ENCODE results near the gene B3GALT4. TPM values are rescaled to one million over a fixed set of nuclear protein-coding genes. Genes with fewer than 3 reads are reported as not detected.

B3GALT4 gene
- total and polyA plus RNA-seq, 2 of the 13 experiments (the other 11 are each of a cell fraction or from before 2014, with no cell fraction given) = 0.04 to 0.27 TPM

DNA sequence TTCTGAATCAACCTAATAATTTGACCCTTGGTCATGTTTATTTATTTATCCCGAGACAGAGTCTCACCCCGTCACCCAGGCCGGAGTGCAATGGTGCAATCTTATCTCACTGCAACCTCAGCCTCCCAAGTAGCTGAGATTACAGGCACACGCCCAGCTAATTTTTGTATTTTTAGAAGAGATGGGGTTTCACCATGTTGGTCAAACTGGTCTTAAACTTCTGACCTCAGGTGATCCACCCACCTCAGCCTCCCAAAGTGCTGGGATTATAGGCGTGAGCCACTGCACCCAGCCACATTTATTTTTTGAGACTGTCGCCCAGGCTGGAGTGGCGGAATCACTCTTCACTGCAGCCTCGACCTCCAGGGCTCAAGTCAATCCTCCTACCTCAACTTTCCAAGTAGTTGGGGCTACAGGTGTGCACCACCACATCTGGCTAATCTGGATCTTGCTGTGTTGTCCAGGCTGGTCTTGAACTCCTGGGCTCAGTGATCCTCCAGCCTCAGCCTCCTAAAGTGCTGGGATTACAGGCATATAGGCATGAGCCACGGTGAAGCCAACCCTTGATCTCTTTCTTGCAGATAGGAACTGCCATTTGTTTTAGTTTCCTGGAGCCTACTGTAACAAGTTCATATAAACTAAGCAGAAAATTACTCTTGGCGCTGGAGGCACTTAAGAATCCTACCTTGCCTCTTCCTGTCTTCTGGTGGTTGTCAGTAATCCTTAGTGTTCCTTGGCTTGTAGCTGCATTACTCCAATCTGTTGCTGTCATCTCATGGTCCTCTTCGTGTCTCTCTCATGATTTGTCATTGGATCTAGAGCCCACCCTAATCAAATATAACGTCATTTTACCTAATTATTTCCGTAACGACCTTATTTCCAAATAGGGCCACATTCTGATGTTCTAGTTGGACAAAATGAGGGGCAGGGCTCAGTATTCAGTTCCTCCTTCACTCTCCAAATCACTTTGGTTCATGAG, 2.7 kb upstream of the B3GALT4 start (continued):
- TF ChIP-seq RBM39 (IDR thresholded peaks at IDR 0.05; ENCODE audit: low read depth, low read length, poor library complexity, severe bottlenecking) (no peak), NFATC3 (CRISPR knock-in tag; IDR thresholded peaks at IDR 0.05) (no peak), BCL6 (CRISPR knock-in tag; IDR thresholded peaks at IDR 0.05) (no peak), SMARCC2 (IDR thresholded peaks at IDR 0.05) (no peak), MEF2D (CRISPR knock-in tag; IDR thresholded peaks at IDR 0.05) (peak; percentile 13; the same call in 1 of the 2 replicates), SRSF1 (optimal IDR thresholded peaks at IDR 0.05; ENCODE audit: low read depth, low read length) (no peak), LCORL (IDR thresholded peaks at IDR 0.05) (no peak), LCORL (CRISPR knock-in tag; IDR thresholded peaks at IDR 0.05) (0 out of 2 replicates have a peak, but pooled peaks have one; percentile 31), POLR2A (IDR thresholded peaks at IDR 0.05; ENCODE audit: insufficient read depth in 1 of 2, low read depth in 2 of 2, low read length in 2 of 2) (peak; percentile 36 to 48; a peak in 3 of 4 replicates), SOX5 (CRISPR knock-in tag; IDR thresholded peaks at IDR 0.05; ENCODE audit: borderline replicate concordance) (no peak), IRX3 (CRISPR knock-in tag; IDR thresholded peaks at IDR 0.05; ENCODE audit: borderline replicate concordance, low read depth) (no peak), CEBPG (CRISPR knock-in tag; IDR thresholded peaks at IDR 0.05) (no peak), KDM1A (CRISPR knock-in tag; IDR thresholded peaks at IDR 0.05) (no peak), ZNF207 (IDR thresholded peaks at IDR 0.05; ENCODE audit: borderline replicate concordance) (no peak), ZBTB38 (CRISPR knock-in tag; IDR thresholded peaks at IDR 0.05) (peak; percentile 49; the same call in 1 of the 2 replicates)
- TF ChIP-seq, protein P1, sequence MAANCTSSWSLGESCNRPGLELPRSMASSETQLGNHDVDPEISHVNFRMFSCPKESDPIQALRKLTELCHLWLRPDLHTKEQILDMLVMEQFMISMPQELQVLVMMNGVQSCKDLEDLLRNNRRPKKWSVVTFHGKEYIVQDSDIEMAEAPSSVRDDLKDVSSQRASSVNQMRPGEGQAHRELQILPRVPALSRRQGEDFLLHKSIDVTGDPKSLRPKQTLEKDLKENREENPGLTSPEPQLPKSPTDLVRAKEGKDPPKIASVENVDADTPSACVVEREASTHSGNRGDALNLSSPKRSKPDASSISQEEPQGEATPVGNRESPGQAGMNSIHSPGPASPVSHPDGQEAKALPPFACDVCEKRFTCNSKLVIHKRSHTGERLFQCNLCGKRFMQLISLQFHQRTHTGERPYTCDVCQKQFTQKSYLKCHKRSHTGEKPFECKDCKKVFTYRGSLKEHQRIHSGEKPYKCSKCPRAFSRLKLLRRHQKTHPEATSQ (CRISPR knock-in tag; IDR thresholded peaks at IDR 0.05; ENCODE audit: borderline replicate concordance) = no peak
- TF ChIP-seq, protein P2, sequence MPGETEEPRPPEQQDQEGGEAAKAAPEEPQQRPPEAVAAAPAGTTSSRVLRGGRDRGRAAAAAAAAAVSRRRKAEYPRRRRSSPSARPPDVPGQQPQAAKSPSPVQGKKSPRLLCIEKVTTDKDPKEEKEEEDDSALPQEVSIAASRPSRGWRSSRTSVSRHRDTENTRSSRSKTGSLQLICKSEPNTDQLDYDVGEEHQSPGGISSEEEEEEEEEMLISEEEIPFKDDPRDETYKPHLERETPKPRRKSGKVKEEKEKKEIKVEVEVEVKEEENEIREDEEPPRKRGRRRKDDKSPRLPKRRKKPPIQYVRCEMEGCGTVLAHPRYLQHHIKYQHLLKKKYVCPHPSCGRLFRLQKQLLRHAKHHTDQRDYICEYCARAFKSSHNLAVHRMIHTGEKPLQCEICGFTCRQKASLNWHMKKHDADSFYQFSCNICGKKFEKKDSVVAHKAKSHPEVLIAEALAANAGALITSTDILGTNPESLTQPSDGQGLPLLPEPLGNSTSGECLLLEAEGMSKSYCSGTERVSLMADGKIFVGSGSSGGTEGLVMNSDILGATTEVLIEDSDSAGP (CRISPR knock-in tag; IDR thresholded peaks at IDR 0.05; ENCODE audit: borderline replicate concordance) = no peak; the same call in 1 of the 2 replicates
- TF ChIP-seq, protein P3, sequence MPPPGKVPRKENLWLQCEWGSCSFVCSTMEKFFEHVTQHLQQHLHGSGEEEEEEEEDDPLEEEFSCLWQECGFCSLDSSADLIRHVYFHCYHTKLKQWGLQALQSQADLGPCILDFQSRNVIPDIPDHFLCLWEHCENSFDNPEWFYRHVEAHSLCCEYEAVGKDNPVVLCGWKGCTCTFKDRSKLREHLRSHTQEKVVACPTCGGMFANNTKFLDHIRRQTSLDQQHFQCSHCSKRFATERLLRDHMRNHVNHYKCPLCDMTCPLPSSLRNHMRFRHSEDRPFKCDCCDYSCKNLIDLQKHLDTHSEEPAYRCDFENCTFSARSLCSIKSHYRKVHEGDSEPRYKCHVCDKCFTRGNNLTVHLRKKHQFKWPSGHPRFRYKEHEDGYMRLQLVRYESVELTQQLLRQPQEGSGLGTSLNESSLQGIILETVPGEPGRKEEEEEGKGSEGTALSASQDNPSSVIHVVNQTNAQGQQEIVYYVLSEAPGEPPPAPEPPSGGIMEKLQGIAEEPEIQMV (CRISPR knock-in tag; IDR thresholded peaks at IDR 0.05; ENCODE audit: low read depth) = no peak
- TF ChIP-seq, protein P4, sequence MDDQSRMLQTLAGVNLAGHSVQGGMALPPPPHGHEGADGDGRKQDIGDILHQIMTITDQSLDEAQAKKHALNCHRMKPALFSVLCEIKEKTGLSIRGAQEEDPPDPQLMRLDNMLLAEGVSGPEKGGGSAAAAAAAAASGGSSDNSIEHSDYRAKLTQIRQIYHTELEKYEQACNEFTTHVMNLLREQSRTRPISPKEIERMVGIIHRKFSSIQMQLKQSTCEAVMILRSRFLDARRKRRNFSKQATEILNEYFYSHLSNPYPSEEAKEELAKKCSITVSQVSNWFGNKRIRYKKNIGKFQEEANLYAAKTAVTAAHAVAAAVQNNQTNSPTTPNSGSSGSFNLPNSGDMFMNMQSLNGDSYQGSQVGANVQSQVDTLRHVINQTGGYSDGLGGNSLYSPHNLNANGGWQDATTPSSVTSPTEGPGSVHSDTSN (CRISPR knock-in tag; IDR thresholded peaks at IDR 0.05; ENCODE audit: borderline replicate concordance) = no peak
- TF ChIP-seq, protein P5, sequence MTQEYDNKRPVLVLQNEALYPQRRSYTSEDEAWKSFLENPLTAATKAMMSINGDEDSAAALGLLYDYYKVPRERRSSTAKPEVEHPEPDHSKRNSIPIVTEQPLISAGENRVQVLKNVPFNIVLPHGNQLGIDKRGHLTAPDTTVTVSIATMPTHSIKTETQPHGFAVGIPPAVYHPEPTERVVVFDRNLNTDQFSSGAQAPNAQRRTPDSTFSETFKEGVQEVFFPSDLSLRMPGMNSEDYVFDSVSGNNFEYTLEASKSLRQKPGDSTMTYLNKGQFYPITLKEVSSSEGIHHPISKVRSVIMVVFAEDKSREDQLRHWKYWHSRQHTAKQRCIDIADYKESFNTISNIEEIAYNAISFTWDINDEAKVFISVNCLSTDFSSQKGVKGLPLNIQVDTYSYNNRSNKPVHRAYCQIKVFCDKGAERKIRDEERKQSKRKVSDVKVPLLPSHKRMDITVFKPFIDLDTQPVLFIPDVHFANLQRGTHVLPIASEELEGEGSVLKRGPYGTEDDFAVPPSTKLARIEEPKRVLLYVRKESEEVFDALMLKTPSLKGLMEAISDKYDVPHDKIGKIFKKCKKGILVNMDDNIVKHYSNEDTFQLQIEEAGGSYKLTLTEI (CRISPR knock-in tag; conservative IDR thresholded peaks at IDR 0.05) = no peak
